ENCODE data around the gene ARFRP1.

The ARFRP1 gene

DNA sequence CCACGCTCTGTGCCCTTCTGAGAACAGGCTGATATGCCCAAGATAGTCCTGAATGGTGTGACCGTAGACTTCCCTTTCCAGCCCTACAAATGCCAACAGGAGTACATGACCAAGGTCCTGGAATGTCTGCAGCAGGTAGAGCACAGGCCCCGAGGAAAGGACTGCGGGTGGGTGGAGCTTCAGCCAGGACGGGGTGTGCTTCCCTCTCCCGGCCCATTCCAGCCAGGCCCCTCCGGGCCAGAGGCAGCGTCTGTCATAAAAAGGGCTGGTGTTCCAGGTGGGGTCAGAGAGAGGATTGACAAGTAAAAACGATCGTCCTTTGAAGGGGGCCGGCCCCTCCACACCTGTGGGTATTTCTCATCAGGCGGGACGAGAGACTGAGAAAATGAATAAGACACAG is 48.4 kb downstream of the ARFRP1 start:
- peaks cover 6% of the 10 kb centered on the region; the same call in 1 of the 2 replicates for H3K27me3 ChIP-seq (ENCODE audit: insufficient read depth, low read length)
- H3K9me3 ChIP-seq (ENCODE audit: low read length), result no peaks in the 10 kb centered on the region
- no peak overlapping the region for H3K27ac ChIP-seq (ENCODE audit: low read depth, low read length, poor library complexity, severe bottlenecking)
- H2AFZ ChIP-seq (ENCODE audit: low read length), result no peak overlapping the region
- no peaks in the 10 kb centered on the region for H3K79me2 ChIP-seq (ENCODE audit: insufficient read depth, low read length)
- no peaks in the 10 kb centered on the region for H4K20me1 ChIP-seq (ENCODE audit: insufficient read depth, low read length)
- H3K9ac ChIP-seq (ENCODE audit: low read length), result peak overlapping the region; percentile 94
- H3K36me3 ChIP-seq (ENCODE audit: insufficient read depth, low read length), result peaks cover 27% of the 10 kb centered on the region; the same call in 1 of the 2 replicates
- H3K4me1 ChIP-seq (ENCODE audit: insufficient read depth, low read length, severe bottlenecking), result peaks cover 23% of the 10 kb centered on the region
- peak overlapping the region; percentile 90 for H3K4me2 ChIP-seq (ENCODE audit: low read length)
- TF ChIP-seq, protein P1, sequence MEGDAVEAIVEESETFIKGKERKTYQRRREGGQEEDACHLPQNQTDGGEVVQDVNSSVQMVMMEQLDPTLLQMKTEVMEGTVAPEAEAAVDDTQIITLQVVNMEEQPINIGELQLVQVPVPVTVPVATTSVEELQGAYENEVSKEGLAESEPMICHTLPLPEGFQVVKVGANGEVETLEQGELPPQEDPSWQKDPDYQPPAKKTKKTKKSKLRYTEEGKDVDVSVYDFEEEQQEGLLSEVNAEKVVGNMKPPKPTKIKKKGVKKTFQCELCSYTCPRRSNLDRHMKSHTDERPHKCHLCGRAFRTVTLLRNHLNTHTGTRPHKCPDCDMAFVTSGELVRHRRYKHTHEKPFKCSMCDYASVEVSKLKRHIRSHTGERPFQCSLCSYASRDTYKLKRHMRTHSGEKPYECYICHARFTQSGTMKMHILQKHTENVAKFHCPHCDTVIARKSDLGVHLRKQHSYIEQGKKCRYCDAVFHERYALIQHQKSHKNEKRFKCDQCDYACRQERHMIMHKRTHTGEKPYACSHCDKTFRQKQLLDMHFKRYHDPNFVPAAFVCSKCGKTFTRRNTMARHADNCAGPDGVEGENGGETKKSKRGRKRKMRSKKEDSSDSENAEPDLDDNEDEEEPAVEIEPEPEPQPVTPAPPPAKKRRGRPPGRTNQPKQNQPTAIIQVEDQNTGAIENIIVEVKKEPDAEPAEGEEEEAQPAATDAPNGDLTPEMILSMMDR (IDR thresholded peaks at IDR 0.05; ENCODE audit: low read length), result no peak
- TF ChIP-seq EZH2 (IDR thresholded peaks at IDR 0.05; ENCODE audit: borderline replicate concordance, low read length), result no peak
- no peaks in the 10 kb centered on the region for H3F3A ChIP-seq (ENCODE audit: insufficient read depth, low read length)
- H3K9me2 ChIP-seq (ENCODE audit: low read depth, low read length), result no peaks in the 10 kb centered on the region
- H3K4me3 ChIP-seq (ENCODE audit: low read depth, low read length, poor library complexity, severe bottlenecking), result peak overlapping the region; percentile 95

DNA sequence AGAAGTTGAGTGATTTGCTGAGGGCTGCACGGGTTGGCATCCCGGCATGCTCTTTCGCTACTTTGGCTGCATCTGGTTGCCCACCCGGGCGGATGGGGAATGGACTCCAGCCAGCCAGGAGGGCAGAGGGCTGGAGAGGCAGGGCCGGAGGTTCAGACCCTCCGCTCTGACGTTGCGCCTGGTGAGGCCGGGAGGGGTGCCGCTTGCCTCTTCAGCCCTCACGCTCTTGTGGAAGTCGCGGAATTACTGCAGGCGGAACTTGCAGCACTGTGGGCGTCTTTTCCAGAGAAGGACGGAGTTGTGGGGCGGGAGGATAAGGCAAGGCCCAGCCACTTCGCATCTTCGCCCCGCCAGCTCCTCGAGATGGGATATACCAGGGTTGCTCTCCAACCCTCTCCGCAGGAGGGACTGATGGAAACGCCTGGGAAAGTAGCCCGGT is 49.0 kb downstream of the ARFRP1 start:
- H3F3A ChIP-seq (ENCODE audit: insufficient read depth, low read length), result no peaks in the 10 kb centered on the region
- H3K27me3 ChIP-seq (ENCODE audit: insufficient read depth, low read length), result peaks cover 6% of the 10 kb centered on the region; the same call in 1 of the 2 replicates
- peak overlapping the region; percentile 90 for H3K4me2 ChIP-seq (ENCODE audit: low read length)
- peak overlapping the region; percentile 95 for H3K4me3 ChIP-seq (ENCODE audit: low read depth, low read length, poor library complexity, severe bottlenecking)
- no peaks in the 10 kb centered on the region for H4K20me1 ChIP-seq (ENCODE audit: insufficient read depth, low read length)
- H2AFZ ChIP-seq (ENCODE audit: low read length), result no peak overlapping the region
- no peaks in the 10 kb centered on the region for H3K79me2 ChIP-seq (ENCODE audit: insufficient read depth, low read length)
- TF ChIP-seq, protein P1 (IDR thresholded peaks at IDR 0.05; ENCODE audit: low read length), result no peak
- TF ChIP-seq EZH2 (IDR thresholded peaks at IDR 0.05; ENCODE audit: borderline replicate concordance, low read length), result no peak
- peaks cover 27% of the 10 kb centered on the region; the same call in 1 of the 2 replicates for H3K36me3 ChIP-seq (ENCODE audit: insufficient read depth, low read length)
- H3K9me3 ChIP-seq (ENCODE audit: low read length), result no peaks in the 10 kb centered on the region
- peaks cover 29% of the 10 kb centered on the region for H3K4me1 ChIP-seq (ENCODE audit: insufficient read depth, low read length, severe bottlenecking)
- no peaks in the 10 kb centered on the region for H3K9me2 ChIP-seq (ENCODE audit: low read depth, low read length)
- H3K27ac ChIP-seq (ENCODE audit: low read depth, low read length, poor library complexity, severe bottlenecking), result no peak overlapping the region
- H3K9ac ChIP-seq (ENCODE audit: low read length), result peak overlapping the region; percentile 94

DNA sequence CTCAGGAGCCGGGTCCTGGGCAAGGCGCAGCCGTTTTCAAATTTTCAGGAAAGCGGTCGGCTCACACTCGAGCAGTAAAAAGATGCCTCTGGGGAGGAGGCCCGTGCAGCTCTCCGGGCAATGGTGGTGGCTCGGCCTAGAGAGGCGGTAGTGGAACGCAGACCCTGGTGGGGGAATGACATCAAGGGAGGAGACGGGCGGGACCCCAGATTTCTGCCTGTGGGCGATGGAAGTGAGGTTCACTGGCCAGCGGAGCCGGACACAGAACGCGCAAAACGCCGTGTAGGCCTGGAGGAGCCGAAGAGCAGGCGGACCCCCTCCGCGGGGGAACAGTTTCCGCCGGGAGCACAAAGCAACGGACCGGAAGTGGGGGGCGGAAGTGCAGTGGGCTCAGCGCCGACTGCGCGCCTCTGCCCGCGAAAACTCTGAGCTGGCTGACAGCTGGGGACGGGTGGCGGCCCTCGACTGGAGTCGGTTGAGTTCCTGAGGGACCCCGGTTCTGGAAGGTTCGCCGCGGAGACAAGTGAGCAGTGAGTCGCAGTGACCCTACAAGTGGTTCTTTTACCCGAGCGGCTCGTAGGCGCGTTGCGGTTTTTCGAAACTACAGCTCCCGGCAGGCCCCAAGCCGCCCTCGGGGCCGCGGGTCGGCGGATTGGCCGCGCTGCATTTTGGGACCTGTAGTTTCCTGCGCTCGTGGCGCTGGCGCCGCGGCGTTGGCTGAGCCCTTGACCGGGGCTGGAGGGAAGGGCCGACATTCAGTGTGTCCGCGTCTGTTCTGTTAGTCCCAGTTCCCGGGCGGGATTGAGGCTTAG is 49.6 kb downstream of the ARFRP1 start, which contains the start of gene RTEL1:
RTEL1 (plus strand) TSS at position 376 of the 812 bp plus-strand sequence. CDS start 1,091 bp downstream, outside the sequence.
- Histone ChIP-seq H3K79me2 (ENCODE audit: insufficient read depth, low read length) (no peaks in the 10 kb centered on the region), H3K27ac (ENCODE audit: low read depth, low read length, poor library complexity, severe bottlenecking) (peak within 1 kb of the TSS; percentile 51), H3K27me3 (ENCODE audit: insufficient read depth, low read length) (peaks cover 6% of the 10 kb centered on the region; the same call in 1 of the 2 replicates)

More for the DNA sequence above, 49.6 kb downstream of the ARFRP1 start, which contains the start of gene RTEL1:
- H2AFZ ChIP-seq (ENCODE audit: low read length), result peak within 1 kb of the TSS; percentile 68
- peaks cover 21% of the 10 kb centered on the region; the same call in 1 of the 2 replicates for H3K36me3 ChIP-seq (ENCODE audit: insufficient read depth, low read length)
- H3K4me1 ChIP-seq (ENCODE audit: insufficient read depth, low read length, severe bottlenecking), result peaks cover 32% of the 10 kb centered on the region
- H3K9me3 ChIP-seq (ENCODE audit: low read length), result no peaks in the 10 kb centered on the region
- H3K9me2 ChIP-seq (ENCODE audit: low read depth, low read length), result no peaks in the 10 kb centered on the region
- H3K9ac ChIP-seq (ENCODE audit: low read length), result peak within 1 kb of the TSS; percentile 94
- H3F3A ChIP-seq (ENCODE audit: insufficient read depth, low read length), result no peaks in the 10 kb centered on the region
- no peaks in the 10 kb centered on the region for H4K20me1 ChIP-seq (ENCODE audit: insufficient read depth, low read length)
- H3K4me3 ChIP-seq (ENCODE audit: low read depth, low read length, poor library complexity, severe bottlenecking), result peak within 1 kb of the TSS; percentile 95
- peak within 1 kb of the TSS; percentile 90 for H3K4me2 ChIP-seq (ENCODE audit: low read length)
- TF ChIP-seq, protein P1 (IDR thresholded peaks at IDR 0.05; ENCODE audit: low read length), result no peak
- no peak for TF ChIP-seq EZH2 (IDR thresholded peaks at IDR 0.05; ENCODE audit: borderline replicate concordance, low read length)
